ENCODE measurements around the gene ANO9.

Gene ANO9

DNA sequence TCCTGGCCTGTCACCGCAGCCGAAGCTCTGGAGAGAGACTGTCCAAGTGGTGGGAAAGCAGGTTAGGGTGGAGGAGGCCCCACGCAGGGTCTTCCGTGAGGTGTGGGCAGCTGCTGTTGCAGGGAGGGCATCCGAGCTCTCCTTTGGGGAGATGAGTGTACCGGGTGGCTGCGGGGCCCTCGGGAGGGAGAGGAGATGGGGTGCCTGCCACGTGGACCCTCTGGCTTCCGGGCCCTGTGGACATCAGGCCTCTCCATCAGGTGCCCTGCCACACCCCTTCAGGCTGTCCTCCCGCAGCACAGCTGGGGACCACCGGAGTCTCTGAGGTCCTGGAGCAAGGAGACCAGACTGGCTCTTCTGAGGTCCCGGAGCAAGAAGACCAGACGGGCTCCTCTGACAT, 9.9 kb upstream of the ANO9 start:
- no peak overlapping the region for H3K9ac ChIP-seq (ENCODE audit: insufficient read length)
- H3K4me3 ChIP-seq: peak overlapping the region; percentile 85
- no peak overlapping the region for H3K27ac ChIP-seq
- no peaks in the 10 kb centered on the region for H3K9me3 ChIP-seq (ENCODE audit: low read depth, low read length)
- TF ChIP-seq FOXP2 (optimal IDR thresholded peaks at IDR 0.05; ENCODE audit: control extremely low read depth, extremely low read length, insufficient read depth) (no peak), POLR2AphosphoS5 (IDR thresholded peaks at IDR 0.05; ENCODE audit: borderline replicate concordance, low read depth, low read length) (no peak), EZH2 (IDR thresholded peaks at IDR 0.05) (no peak)
- DNase-seq (ENCODE audit: low read depth, low spot score): no peak
- H3K36me3 ChIP-seq (ENCODE audit: insufficient read depth, low read length): peaks cover 13% of the 10 kb centered on the region; the same call in 1 of the 2 replicates

DNA sequence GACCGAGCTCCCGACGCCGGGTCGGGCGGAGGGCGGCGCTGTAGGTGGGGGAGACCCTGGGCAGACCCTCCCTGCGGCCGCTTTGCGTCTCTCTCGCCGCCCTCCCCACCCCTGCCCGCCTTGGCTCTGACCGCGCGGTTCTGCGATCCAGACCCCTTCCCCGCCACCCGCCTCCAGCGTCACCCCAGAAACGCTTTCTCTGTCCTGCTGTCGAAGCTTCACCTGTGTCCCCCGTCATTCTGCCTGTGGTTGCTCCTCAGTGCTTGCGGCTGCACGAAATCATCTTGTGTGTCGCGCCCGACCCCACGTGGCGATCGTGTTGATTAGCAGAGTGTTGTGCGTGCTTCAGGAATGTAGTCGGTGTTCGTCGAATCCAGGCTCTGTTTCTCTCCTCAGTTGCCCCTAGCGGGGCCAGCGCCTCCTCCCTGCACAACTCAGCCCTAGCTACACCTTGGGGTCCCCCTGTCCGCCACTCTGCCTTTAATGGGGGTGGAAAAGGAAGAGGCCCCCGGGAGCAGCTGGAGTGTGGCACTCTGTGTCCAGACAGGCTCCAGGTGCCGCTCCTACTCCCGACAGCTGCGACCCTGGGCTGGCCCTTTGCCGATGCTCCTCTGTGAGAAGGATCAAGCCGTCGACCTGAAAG, 9.1 kb upstream of the ANO9 start:
- no peak for TF ChIP-seq POLR2AphosphoS5 (IDR thresholded peaks at IDR 0.05; ENCODE audit: borderline replicate concordance, low read depth, low read length)
- no peak for TF ChIP-seq FOXP2 (optimal IDR thresholded peaks at IDR 0.05; ENCODE audit: control extremely low read depth, extremely low read length, insufficient read depth)
- no peak for TF ChIP-seq EZH2 (IDR thresholded peaks at IDR 0.05)
- H3K36me3 ChIP-seq (ENCODE audit: insufficient read depth, low read length): peaks cover 13% of the 10 kb centered on the region; the same call in 1 of the 2 replicates
- H3K9me3 ChIP-seq (ENCODE audit: low read depth, low read length): no peaks in the 10 kb centered on the region
- H3K4me3 ChIP-seq: peak overlapping the region; percentile 85
- peak overlapping the region; percentile 80 for H3K9ac ChIP-seq (ENCODE audit: insufficient read length)
- DNase-seq (ENCODE audit: low read depth, low spot score): no peak
- H3K27ac ChIP-seq: no peak overlapping the region

DNA sequence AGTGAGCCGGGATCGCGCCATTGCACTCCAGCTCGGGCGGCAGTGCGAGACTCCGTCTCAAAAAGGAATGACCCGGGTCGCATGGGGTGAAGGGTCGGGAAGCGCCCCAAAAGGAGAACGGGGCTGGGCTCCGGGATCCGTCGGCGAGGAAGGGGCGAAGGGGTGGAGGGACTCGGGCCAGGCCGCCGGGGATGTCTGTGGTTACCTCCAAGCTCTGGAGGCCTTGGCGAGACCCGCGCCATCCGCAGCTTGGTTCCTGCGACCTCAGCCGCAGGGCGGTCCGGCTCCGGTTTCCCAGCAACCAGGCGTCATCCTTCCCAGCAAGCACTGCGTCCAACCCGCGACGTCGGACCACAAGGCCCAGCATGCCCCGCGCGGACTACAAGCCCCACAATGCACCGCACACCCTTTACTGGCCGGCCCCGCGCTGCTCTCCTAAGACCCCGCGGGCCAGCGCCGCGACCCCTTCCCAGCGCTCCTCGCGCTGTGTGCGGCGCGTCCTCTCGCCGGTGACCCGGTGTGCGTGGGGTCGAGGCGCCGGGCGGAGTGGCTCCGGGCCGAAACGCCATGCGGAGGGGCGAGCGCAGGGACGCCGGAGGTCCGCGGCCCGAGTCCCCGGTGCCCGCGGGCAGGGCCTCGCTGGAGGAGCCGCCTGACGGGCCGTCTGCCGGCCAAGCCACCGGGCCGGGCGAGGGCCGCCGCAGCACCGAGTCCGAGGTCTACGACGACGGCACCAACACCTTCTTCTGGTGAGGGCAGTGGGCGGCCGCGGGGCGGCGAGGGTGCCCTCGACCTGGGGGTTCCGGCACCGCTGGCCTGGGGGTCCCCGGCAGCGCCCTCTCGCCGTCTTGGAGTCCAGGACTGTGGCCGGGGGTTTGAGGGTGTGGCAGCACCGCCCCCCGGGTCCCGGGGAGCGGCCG, 8.3 kb upstream of the ANO9 start, which contains the start of gene PTDSS2:
Gene PTDSS2, plus strand, starts transcription at position 391 of the 920 bp plus-strand sequence. Its CDS starts 177 bp downstream, at position 568.
- no peaks in the 10 kb centered on the region for H3K9me3 ChIP-seq (ENCODE audit: low read depth, low read length)
- DNase-seq (ENCODE audit: low read depth, low spot score): peak; percentile 51
- peak within 1 kb of the TSS; percentile 80 for H3K9ac ChIP-seq (ENCODE audit: insufficient read length)
- peak within 1 kb of the TSS; percentile 42; the same call in 1 of the 2 replicates for H3K27ac ChIP-seq
- H3K36me3 ChIP-seq (ENCODE audit: insufficient read depth, low read length): peaks cover 13% of the 10 kb centered on the region; the same call in 1 of the 2 replicates
- TF ChIP-seq FOXP2 (optimal IDR thresholded peaks at IDR 0.05; ENCODE audit: control extremely low read depth, extremely low read length, insufficient read depth) (no peak), POLR2AphosphoS5 (IDR thresholded peaks at IDR 0.05; ENCODE audit: borderline replicate concordance, low read depth, low read length) (peak; percentile 77), EZH2 (IDR thresholded peaks at IDR 0.05) (no peak)
- H3K4me3 ChIP-seq: peak within 1 kb of the TSS; percentile 85

DNA sequence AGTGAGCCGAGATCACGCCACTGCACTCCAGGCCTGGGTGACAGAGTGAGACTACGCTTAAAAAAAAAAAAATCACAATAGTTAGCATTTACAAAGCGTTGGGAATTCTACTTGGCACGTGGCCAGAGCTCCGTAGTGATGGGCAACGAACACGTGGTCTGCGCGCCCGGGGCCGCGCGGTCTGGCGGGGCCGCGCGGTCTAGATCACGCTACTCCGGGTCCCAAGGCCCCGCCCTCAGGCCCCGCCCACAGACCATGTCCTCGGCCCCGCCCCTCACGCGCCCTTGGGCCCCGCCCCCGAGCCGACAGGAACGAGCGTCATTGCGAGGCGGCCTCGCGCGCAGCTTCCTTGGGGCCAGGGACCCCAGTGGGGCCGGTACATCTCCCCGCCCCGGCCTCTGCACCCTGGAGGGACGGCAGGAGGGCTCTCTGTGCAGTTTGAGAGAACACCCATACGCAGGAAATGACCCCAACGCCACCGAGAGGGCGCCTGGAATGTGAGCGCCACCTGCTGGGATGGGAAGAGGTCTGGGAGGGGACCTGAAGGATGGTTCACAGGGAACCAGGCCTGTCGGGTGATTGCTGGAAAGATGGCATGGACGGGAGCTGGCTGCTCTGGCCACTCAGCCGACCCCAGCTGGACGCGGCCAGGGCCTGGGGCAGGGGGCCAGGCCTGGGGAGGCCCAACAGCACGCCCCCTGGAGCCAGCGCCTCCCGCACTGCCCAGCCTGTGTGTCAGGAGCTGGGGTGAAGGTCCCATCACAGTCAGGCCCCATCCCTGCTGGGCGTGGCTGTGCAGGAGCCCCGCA, 6.3 kb upstream of the ANO9 start:
- DNase-seq (ENCODE audit: low read depth, low spot score): peak; percentile 28
- TF ChIP-seq POLR2AphosphoS5 (IDR thresholded peaks at IDR 0.05; ENCODE audit: borderline replicate concordance, low read depth, low read length) (peak; percentile 92), FOXP2 (optimal IDR thresholded peaks at IDR 0.05; ENCODE audit: control extremely low read depth, extremely low read length, insufficient read depth) (peak; percentile 29), EZH2 (IDR thresholded peaks at IDR 0.05) (no peak)
- Histone ChIP-seq H3K27ac (peak overlapping the region; percentile 78), H3K9ac (ENCODE audit: insufficient read length) (peak overlapping the region; percentile 62), H3K4me3 (peak overlapping the region; percentile 93), H3K36me3 (ENCODE audit: insufficient read depth, low read length) (peaks cover 2% of the 10 kb centered on the region; the same call in 1 of the 2 replicates), H3K9me3 (ENCODE audit: low read depth, low read length) (no peaks in the 10 kb centered on the region)

DNA sequence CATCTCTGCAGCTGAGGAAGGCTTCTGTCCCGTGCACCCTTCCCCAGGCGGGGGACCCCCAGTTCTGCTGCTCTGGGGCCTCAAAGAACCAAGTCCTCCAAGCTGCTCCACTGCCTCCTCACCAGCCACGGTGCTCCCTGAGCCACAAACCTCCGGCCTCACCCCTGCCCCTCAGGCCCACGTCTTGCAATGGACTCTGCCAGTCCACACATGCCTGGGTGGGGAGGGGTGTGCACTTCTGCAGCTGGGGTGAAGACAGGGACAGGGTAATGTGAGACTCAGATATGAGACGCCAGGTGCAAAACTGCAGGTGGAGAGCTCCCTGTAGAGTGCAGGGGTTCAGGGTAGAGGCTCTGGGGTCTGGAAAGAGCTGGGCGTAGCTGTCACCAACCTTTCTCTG, 5.1 kb upstream of the ANO9 start:
- TF ChIP-seq POLR2AphosphoS5 (IDR thresholded peaks at IDR 0.05; ENCODE audit: borderline replicate concordance, low read depth, low read length) (no peak), FOXP2 (optimal IDR thresholded peaks at IDR 0.05; ENCODE audit: control extremely low read depth, extremely low read length, insufficient read depth) (no peak), EZH2 (IDR thresholded peaks at IDR 0.05) (no peak)
- Histone ChIP-seq H3K36me3 (ENCODE audit: insufficient read depth, low read length) (no peaks in the 10 kb centered on the region), H3K27ac (peak overlapping the region; percentile 76), H3K4me3 (no peak overlapping the region), H3K9ac (ENCODE audit: insufficient read length) (peak overlapping the region; percentile 53), H3K9me3 (ENCODE audit: low read depth, low read length) (no peaks in the 10 kb centered on the region)
- no peak for DNase-seq (ENCODE audit: low read depth, low spot score)

DNA sequence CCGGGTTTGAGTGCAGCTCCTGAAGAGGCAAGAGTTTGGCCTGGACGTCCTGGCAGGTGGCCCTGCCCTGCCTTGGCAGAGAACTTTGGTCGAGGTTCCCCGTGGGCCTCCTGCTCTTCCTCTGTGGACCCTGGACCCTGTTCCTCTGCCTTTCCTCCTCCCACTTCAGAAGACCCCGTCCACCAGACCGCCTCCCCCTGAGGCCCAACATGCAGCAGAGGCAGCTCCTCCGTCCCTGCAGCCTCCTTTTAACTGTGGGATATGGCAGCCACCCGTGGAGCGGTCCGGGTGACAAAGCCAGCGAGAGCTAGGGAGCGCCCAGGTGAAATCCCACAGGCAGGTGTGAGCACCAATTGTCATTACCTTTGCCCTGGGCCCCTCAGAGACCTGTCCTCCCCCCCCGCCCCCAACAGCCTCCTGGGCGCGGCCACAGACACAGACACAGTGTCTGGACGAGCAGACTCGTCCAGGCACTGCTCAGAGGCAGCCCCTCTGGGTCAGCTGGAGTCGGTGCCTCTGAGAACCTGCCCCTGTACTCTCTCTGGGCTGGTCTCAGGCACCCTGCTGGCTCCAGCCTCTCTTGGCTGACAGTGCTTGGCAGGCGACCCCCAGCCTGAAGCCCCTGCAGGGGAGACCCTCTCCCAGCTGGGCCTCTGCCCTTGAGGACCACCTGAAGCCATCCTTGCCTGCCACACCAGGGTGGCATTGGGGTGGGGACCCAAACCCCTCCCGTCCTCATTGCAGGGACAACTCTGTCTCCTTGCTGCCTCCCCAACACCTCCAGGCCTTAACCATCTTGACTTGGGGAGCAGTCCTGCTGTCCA, 4.2 kb upstream of the ANO9 start:
- H3K27ac ChIP-seq: peak overlapping the region; percentile 76
- H3K9me3 ChIP-seq (ENCODE audit: low read depth, low read length): no peaks in the 10 kb centered on the region
- H3K9ac ChIP-seq (ENCODE audit: insufficient read length): peak overlapping the region; percentile 53
- TF ChIP-seq EZH2 (IDR thresholded peaks at IDR 0.05): no peak
- TF ChIP-seq FOXP2 (optimal IDR thresholded peaks at IDR 0.05; ENCODE audit: control extremely low read depth, extremely low read length, insufficient read depth): no peak
- TF ChIP-seq POLR2AphosphoS5 (IDR thresholded peaks at IDR 0.05; ENCODE audit: borderline replicate concordance, low read depth, low read length): no peak
- H3K4me3 ChIP-seq: no peak overlapping the region
- DNase-seq (ENCODE audit: low read depth, low spot score): no peak
- H3K36me3 ChIP-seq (ENCODE audit: insufficient read depth, low read length): no peaks in the 10 kb centered on the region

Measured in SK-N-MC (cell line).